ENCODE measurements around the gene CFAP45.
A peak's percentile ranks its signal among the peaks of the same experiment; 100 is the strongest.

Gene CFAP45

DNA sequence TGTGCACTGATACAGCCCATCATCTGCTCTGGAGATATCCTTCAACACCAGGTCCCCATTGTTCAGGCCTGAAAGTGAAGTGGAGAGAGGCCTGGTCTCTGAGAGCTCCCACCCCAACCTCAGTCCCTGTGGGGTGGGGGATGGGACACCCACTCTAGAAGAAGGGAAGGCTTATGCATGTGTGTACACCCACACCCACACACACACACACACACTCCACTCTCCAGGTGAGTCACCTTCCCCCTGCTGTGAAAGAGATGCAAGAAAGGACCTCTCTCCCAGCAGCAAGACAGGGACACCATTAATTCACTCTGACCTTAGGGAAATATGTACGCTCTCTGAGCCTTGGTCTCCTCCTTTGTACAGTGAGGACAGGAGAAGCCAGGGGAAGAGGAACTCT is 43.4 kb downstream of the CFAP45 start:
- H3K4me1 ChIP-seq (ENCODE audit: insufficient read depth, low read length), result no peaks in the 10 kb centered on the region
- no peaks in the 10 kb centered on the region for H3K9me3 ChIP-seq (ENCODE audit: control insufficient read depth, insufficient read depth, low read length)
- no peak overlapping the region for H3K9ac ChIP-seq (ENCODE audit: low read depth, low read length)

DNA sequence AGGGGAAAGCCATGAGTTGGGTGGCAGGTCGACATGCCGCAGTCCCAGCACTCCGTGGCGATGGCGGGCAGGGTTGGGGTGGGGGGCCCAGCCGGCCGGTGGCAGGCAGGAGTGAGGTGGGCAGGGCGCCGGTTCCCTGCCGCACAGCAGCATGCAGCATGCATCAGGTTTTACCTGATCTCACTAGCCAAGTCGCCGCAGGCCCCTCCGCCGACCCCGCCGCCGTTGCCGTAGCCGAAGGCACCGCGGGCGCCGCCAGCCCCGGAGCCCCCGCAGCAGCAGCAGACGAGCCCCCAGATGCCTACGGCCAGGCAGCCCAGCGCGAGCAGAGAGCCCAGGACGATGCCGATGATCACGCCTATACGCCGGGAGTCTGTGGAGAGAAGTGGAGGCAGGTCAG is 44.3 kb downstream of the CFAP45 start:
- H3K36me3 ChIP-seq (ENCODE audit: insufficient read depth, low read length), result no peaks in the 10 kb centered on the region
- H3K4me1 ChIP-seq (ENCODE audit: insufficient read depth, low read length), result no peaks in the 10 kb centered on the region
- no peaks in the 10 kb centered on the region for H3K9me3 ChIP-seq (ENCODE audit: control insufficient read depth, insufficient read depth, low read length)
- no peak overlapping the region for H3K9ac ChIP-seq (ENCODE audit: low read depth, low read length)

More for the DNA sequence above, 43.4 kb downstream of the CFAP45 start:
- no peaks in the 10 kb centered on the region for H3K36me3 ChIP-seq (ENCODE audit: insufficient read depth, low read length)

DNA sequence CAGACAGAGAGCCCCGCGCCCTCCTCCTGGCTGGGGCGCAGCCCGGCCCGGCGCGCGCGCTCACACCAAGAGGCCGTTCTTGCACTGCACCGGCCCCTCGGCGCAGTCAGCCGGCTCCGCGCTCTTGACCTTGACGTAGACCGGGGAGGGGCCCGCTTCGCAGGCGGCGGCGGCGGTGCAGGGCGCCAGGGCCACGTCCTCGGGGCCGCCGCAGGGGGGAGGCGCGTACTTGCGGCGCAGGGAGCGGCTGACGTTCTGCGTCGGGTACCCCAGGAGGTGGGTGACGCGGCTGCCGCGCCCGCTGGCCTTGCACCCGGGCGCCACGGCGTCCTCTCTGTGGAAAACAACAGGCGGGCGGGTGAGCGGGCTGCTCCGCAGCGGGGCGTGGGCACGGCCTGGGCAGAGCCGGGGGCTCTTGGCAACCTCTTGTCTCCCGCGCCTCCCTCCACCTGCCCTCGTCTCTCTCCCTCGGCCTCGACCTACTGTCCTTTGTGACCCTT is 45.2 kb downstream of the CFAP45 start:
- Histone ChIP-seq H3K9ac (ENCODE audit: low read depth, low read length) (peak overlapping the region; percentile 85), H3K36me3 (ENCODE audit: insufficient read depth, low read length) (no peaks in the 10 kb centered on the region), H3K9me3 (ENCODE audit: control insufficient read depth, insufficient read depth, low read length) (no peaks in the 10 kb centered on the region), H3K4me1 (ENCODE audit: insufficient read depth, low read length) (peaks cover 3% of the 10 kb centered on the region; the same call in 1 of the 2 replicates)

DNA sequence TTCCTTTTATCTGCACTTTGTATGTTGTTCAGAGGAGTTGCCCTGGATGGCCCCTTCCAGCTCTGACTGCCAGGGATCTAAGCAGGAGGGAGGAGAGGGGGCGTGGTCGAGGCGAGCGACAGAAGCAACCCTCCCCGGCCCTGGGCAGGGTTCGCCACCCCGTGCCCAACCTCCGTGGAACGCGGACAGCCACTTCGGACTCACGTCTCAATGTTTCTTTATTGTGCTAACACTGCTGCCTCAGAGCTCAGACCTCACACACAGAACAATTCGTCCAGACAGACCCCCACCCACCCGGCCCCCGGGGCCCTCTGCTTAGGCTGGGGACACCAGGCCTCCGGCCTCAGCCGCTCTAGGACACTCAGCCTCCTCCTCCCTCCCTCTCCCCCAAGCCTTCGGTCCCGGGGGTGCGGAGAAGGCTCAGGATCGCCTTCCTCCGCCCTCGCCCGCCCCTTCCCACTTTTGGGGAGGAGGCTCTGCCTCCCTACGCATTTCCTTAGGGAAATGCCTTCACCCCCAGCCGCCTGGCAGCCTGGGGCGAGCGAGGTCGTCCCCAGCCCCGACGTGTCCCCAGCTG is 45.8 kb downstream of the CFAP45 start:
- Histone ChIP-seq H3K4me1 (ENCODE audit: insufficient read depth, low read length) (peaks cover 7% of the 10 kb centered on the region; the same call in 1 of the 2 replicates), H3K9ac (ENCODE audit: low read depth, low read length) (peak overlapping the region; percentile 85), H3K9me3 (ENCODE audit: control insufficient read depth, insufficient read depth, low read length) (no peaks in the 10 kb centered on the region), H3K36me3 (ENCODE audit: insufficient read depth, low read length) (no peaks in the 10 kb centered on the region)

DNA sequence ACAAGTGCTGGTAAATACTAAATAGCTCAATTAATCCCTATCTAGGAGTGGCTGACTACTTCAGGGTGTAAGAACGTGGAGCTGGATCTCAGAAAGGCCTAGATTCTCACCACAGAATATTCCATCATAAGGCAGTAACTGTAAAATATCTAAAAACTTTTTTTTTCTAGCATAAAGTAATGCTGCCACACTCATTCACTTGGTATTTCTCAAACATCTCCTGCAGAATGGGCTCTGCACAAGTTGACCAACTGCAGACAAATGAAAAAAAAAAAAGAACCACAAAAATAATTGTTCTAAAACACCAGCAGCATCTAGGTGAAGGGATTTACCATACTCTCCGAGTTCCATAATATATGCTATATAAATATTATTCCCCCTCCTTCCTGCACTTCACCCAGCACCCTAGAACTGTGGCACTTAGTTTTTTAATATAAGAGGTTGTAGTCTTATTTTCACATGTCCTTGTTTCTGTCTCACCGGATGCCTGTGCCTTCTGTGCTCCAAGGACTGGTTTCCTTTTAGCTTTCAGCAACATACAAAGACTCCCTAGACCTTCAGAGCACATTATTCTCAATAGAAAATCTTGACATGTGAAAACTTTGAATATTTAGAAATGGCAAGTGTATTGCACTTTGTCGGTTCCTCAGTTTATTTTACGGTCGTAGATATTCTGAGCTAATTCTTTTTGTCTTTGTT is 46.4 kb downstream of the CFAP45 start:
- Histone ChIP-seq H3K4me1 (ENCODE audit: insufficient read depth, low read length) (peaks cover 10% of the 10 kb centered on the region; the same call in 1 of the 2 replicates), H3K36me3 (ENCODE audit: insufficient read depth, low read length) (no peaks in the 10 kb centered on the region), H3K9ac (ENCODE audit: low read depth, low read length) (peak overlapping the region; percentile 85; the same call in 1 of the 2 replicates), H3K9me3 (ENCODE audit: control insufficient read depth, insufficient read depth, low read length) (no peaks in the 10 kb centered on the region)

DNA sequence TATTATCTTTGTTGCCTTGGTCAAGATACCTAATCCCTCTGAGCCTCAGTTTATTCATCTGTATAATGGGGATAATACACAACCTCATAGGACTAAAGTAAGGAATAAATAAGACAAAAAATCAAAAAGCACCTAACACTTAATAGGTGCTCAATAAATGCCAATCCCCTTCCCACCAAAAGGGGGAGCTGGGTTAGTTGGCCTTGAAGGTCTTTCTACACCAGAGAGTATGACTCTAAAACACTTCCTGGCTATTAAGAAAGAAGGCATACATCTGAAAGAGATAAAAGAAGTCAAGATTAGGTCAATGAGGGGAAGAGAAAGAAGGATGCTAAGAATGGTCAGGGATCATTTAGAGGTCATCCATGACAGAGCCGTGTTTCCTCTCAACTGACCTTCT is 48.6 kb downstream of the CFAP45 start:
- H3K9me3 ChIP-seq (ENCODE audit: control insufficient read depth, insufficient read depth, low read length), result no peaks in the 10 kb centered on the region
- no peaks in the 10 kb centered on the region for H3K36me3 ChIP-seq (ENCODE audit: insufficient read depth, low read length)
- H3K4me1 ChIP-seq (ENCODE audit: insufficient read depth, low read length), result peaks cover 10% of the 10 kb centered on the region; the same call in 1 of the 2 replicates
- H3K9ac ChIP-seq (ENCODE audit: low read depth, low read length), result no peak overlapping the region

DNA sequence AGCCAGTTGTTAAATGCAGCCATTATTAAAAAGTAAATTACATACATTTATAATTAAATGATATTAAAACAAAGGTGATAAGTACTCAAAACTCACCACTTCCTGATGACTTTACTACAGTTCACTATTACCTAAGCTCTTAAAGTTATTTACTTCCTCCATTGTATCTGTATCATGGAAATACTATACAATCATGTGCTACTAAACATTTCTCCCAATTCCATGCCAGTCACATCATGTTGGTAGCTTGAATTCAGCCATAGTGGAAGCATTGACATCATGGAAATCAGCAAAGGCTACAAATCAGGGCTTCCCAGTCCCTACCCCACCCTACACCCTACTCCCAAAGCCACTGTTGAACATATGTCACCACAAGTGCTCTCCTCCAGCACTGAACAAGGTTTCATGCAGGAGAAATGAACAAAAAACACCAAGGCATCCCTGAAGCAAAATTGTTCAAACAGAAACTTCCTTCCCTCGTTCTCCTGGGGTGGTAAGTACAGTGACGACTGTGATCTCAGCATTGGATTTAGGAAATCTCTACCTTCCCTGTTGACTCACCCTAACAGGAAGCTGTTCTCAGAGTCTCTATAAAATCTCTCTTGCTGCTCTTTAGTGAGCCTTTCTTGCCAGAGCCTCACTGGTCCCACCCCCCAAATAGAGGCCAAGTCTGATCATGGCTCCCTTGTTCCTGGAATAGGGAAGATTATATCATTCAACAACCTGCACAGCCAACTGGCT is 50.2 kb downstream of the CFAP45 start:
- no peaks in the 10 kb centered on the region for H3K36me3 ChIP-seq (ENCODE audit: insufficient read depth, low read length)
- H3K9ac ChIP-seq (ENCODE audit: low read depth, low read length), result no peak overlapping the region
- peaks cover 10% of the 10 kb centered on the region; the same call in 1 of the 2 replicates for H3K4me1 ChIP-seq (ENCODE audit: insufficient read depth, low read length)
- no peaks in the 10 kb centered on the region for H3K9me3 ChIP-seq (ENCODE audit: control insufficient read depth, insufficient read depth, low read length)

DNA sequence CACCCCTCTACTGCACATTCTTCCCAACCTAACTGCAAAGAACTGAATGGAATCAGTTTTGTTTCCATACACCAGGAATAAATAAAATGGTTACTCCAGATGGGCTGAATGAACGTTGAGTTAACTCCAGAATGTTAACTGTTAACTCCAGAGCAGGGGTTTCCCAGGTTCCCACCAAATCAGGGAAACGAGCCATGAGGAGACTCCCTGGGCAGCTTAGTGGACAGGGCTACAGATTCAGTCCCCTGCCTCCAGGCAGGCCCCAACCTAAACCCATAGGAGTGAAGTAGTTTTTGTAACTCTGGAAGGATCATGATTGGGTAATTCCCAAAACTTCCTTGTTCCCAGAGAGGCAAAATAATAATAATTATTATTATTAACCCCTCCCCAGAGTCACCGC is 51.6 kb downstream of the CFAP45 start:
- Histone ChIP-seq H3K9me3 (ENCODE audit: control insufficient read depth, insufficient read depth, low read length) (no peaks in the 10 kb centered on the region), H3K9ac (ENCODE audit: low read depth, low read length) (no peak overlapping the region), H3K36me3 (ENCODE audit: insufficient read depth, low read length) (no peaks in the 10 kb centered on the region), H3K4me1 (ENCODE audit: insufficient read depth, low read length) (peaks cover 10% of the 10 kb centered on the region; the same call in 1 of the 2 replicates)

DNA sequence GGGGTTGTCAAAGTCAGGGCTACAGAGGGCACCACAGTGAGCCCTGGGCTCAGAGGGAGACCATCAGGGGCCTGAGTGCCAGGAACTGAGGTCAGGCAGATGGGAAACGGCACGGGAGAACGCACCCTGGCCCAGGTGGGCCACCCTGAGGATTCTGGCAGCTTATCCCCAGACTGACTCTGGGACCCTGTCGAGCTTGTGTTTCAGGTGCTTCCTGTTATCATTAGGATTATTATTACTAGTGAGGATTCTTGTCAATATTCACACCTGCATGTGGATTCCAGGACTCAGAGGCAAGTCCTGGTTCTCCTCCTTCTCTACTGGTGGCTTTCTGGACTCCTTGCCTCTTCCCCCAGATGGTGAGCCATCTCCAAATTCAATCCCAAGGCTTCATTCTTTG is 52.7 kb downstream of the CFAP45 start:
- H3K36me3 ChIP-seq (ENCODE audit: insufficient read depth, low read length), result no peaks in the 10 kb centered on the region
- no peak overlapping the region for H3K9ac ChIP-seq (ENCODE audit: low read depth, low read length)
- peaks cover 10% of the 10 kb centered on the region; the same call in 1 of the 2 replicates for H3K4me1 ChIP-seq (ENCODE audit: insufficient read depth, low read length)
- H3K9me3 ChIP-seq (ENCODE audit: control insufficient read depth, insufficient read depth, low read length), result no peaks in the 10 kb centered on the region

DNA sequence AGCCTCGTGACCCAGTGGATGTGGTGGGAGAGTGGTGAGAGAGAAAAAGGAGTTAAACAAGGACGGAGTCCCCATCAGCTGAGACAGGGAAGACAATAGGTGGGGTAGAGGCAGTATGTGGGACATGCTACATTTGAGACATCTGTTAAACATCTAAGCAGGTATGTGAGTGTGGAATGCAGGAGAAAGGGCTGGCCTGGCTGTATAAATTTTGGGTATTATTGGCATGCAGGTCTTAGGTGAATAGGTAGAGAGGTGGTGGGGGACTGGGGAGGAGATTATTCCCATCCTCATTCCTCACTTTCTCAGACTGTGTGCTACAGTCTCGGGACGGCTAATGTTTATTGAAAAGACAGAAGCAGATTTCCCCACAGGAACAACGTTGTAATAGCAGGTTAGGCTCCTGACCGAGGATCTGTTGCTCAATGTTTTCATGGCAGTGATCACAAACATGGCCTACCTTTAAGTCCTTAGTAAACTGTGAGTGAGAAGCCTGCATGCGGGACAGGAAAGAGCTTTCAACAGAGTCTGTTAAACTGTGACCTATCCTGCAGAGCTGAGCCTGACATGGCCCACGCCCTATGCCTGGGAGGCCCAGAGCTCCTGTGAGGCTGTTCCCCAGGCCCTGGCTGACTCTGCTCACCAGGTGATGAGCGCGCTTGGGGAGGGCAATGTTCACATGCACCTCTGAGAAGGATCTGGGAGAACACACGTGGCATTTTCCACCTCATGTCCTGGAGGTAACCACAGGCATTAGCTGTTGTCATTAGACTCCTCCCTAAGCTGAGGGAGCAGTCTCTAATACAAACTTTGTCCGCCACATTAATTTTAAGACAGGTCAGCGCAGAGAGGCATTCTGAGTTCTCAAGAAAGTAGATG is 54.0 kb downstream of the CFAP45 start:
- no peak overlapping the region for H3K9ac ChIP-seq (ENCODE audit: low read depth, low read length)
- H3K4me1 ChIP-seq (ENCODE audit: insufficient read depth, low read length), result peaks cover 10% of the 10 kb centered on the region; the same call in 1 of the 2 replicates
- H3K36me3 ChIP-seq (ENCODE audit: insufficient read depth, low read length), result no peaks in the 10 kb centered on the region
- no peaks in the 10 kb centered on the region for H3K9me3 ChIP-seq (ENCODE audit: control insufficient read depth, insufficient read depth, low read length)

DNA sequence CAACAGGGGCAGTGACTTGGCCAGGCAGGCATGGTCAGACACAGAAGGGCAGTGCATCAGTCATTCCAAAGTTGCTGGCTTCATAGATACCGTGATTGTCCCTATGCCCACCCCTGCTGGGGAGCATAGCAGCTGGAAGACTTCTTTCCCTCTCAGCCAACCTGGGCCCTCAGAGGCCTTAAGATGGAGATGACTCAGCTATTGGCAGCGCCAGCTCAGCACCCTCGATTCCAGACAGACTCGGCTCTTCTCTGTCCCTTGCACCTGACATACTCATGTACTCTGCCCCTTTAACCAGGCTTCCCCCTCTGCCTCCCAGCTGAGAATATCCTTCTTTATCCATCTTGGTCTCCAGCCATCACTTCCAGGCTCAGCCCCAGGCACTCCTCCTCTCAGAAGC is 56.5 kb downstream of the CFAP45 start:
- Histone ChIP-seq H3K9me3 (ENCODE audit: control insufficient read depth, insufficient read depth, low read length) (no peaks in the 10 kb centered on the region), H3K36me3 (ENCODE audit: insufficient read depth, low read length) (no peaks in the 10 kb centered on the region), H3K9ac (ENCODE audit: low read depth, low read length) (no peak overlapping the region), H3K4me1 (ENCODE audit: insufficient read depth, low read length) (no peaks in the 10 kb centered on the region)

DNA sequence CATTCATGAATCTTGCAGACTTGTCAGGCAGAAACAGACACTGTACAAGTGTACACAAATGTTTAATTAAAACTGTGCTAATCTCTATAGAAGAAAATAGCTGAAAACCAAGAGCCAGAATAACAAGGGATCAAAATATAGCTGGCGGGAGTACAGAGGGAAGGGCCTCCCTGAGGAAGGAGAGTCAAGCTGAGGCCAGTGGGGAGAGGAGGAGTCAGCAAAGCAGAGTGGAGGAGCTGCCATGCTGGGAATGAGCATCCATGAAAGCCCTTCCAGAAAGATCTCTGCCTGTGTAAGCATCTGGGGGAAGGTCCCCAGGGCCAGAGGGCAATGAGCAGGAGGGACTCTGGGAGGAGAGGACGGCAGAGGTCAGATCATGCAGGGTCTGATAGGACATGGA is 58.2 kb downstream of the CFAP45 start:
- Histone ChIP-seq H3K9ac (ENCODE audit: low read depth, low read length) (no peak overlapping the region), H3K9me3 (ENCODE audit: control insufficient read depth, insufficient read depth, low read length) (no peaks in the 10 kb centered on the region), H3K36me3 (ENCODE audit: insufficient read depth, low read length) (no peaks in the 10 kb centered on the region), H3K4me1 (ENCODE audit: insufficient read depth, low read length) (no peaks in the 10 kb centered on the region)

DNA sequence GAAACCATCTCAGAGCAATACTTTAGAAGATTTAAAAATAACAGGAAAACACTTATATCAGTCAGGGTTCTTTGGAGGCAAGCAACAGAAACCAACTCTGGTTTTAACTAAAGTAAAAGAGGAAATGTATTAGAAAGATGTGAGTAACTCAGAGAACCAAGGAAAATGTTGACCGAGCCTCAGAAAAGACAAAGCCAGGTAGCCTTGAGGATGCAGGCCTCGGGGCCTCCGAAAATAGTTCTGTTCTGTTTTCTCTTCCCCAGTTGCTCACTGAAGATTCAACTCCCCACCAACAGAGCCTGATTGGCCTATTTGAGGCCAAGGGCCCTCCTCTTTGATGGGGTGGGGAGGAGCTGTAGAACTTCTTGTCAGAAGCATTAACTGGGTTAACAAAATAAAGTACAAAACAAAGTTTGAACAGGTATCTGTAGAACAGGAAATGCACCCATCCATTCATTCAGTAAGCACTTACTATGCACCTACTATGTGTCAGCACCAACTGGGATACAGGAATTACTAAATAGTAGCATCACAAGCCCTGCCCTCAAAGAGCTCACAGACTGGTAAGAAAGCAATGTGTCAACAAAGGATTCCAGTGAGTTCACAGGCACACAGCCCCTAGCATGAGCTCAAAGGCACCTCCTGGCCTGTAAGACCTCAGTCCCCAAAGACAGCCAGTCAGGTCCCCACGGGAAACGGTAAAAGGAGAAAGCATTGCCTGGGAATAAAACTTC is 60.7 kb downstream of the CFAP45 start:
- Histone ChIP-seq H3K9ac (ENCODE audit: low read depth, low read length) (no peak overlapping the region), H3K9me3 (ENCODE audit: control insufficient read depth, insufficient read depth, low read length) (no peaks in the 10 kb centered on the region), H3K4me1 (ENCODE audit: insufficient read depth, low read length) (no peaks in the 10 kb centered on the region), H3K36me3 (ENCODE audit: insufficient read depth, low read length) (no peaks in the 10 kb centered on the region)

All from ES-I3 (cell line).